Measurements from ENCODE around the gene EPHA10. TPM values are rescaled to one million over a fixed set of nuclear protein-coding genes. Genes with fewer than 3 reads are reported as not detected.

The EPHA10 gene
- total RNA-seq, 2 donors from 2014 or later, result 0.73 to 11.8 TPM

GRCh38 chr1:37677143-37677439 lies 87.8 kb downstream of the EPHA10 start:
- Histone ChIP-seq H3K4me1 (replicated peaks) (peaks cover 5% of the 10 kb centered on the region), H3K27ac (no peak overlapping the region), H3K27me3 (replicated peaks; ENCODE audit: insufficient read depth) (peaks cover 4% of the 10 kb centered on the region), H3K9me3 (no peaks in the 10 kb centered on the region), H3K36me3 (no peaks in the 10 kb centered on the region), H3K4me3 (no peak overlapping the region)
- TF ChIP-seq POLR2AphosphoS5 (IDR thresholded peaks at IDR 0.05) (no peak), POLR2A (IDR thresholded peaks at IDR 0.05) (no peak)
- TF ChIP-seq, protein P1, sequence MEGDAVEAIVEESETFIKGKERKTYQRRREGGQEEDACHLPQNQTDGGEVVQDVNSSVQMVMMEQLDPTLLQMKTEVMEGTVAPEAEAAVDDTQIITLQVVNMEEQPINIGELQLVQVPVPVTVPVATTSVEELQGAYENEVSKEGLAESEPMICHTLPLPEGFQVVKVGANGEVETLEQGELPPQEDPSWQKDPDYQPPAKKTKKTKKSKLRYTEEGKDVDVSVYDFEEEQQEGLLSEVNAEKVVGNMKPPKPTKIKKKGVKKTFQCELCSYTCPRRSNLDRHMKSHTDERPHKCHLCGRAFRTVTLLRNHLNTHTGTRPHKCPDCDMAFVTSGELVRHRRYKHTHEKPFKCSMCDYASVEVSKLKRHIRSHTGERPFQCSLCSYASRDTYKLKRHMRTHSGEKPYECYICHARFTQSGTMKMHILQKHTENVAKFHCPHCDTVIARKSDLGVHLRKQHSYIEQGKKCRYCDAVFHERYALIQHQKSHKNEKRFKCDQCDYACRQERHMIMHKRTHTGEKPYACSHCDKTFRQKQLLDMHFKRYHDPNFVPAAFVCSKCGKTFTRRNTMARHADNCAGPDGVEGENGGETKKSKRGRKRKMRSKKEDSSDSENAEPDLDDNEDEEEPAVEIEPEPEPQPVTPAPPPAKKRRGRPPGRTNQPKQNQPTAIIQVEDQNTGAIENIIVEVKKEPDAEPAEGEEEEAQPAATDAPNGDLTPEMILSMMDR (IDR thresholded peaks at IDR 0.05), result no peak
- no peak for DNase-seq (ENCODE audit: low spot score)
- intact Hi-C loops (cut with DNase I), result loop anchor here (2.0 kb wide), 1 partner anchor 72 kb away; no protein-coding TSS in a partner anchor
- WGBS, result 63% methylated on average over 4 of the region's 4 CpGs

GRCh38 chr1:37676281-37677142 lies 88.4 kb downstream of the EPHA10 start:
- Histone ChIP-seq H3K36me3 (no peaks in the 10 kb centered on the region), H3K27me3 (replicated peaks; ENCODE audit: insufficient read depth) (peaks cover 4% of the 10 kb centered on the region), H3K4me1 (replicated peaks) (peaks cover 5% of the 10 kb centered on the region), H3K4me3 (no peak overlapping the region), H3K27ac (peak overlapping the region in 1 of 2 donors; percentile 30), H3K9me3 (no peaks in the 10 kb centered on the region)
- intact Hi-C loops (cut with DNase I), result loop anchor here (2.0 kb wide), 1 partner anchor 72 kb away; no protein-coding TSS in a partner anchor
- peak; percentile 69 for TF ChIP-seq POLR2AphosphoS5 (IDR thresholded peaks at IDR 0.05)
- no peak for TF ChIP-seq POLR2A (IDR thresholded peaks at IDR 0.05)
- TF ChIP-seq, protein P1 (IDR thresholded peaks at IDR 0.05), result peak in 1 of 4 experiments; percentile 3
- WGBS, result 7% methylated on average over 14 of the region's 14 CpGs
- peak; percentile 17 for DNase-seq (ENCODE audit: low spot score)

DNA sequence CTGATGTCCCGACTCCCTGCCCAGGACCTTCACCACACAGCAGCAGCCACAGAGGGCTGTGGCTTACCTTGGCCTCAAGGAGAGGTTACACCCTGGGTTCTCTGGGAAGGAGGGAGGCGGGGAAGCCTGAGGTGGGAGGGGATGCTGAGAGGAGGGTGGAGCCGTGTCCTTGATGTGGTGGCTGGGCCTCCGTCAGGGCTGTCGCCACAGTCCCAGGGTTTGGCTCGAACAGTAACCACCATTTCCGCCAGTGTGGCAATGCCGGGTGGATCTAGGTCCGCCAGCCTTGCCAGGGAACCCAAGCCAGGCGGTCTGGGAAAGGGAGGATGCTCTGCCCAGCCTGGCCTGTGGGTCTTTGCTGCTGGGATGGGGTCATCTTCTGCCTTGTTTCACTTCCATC lies 91.0 kb downstream of the EPHA10 start:
- Histone ChIP-seq H3K27ac (no peak overlapping the region), H3K4me3 (no peak overlapping the region), H3K4me1 (replicated peaks) (peaks cover 5% of the 10 kb centered on the region), H3K27me3 (replicated peaks; ENCODE audit: insufficient read depth) (peaks cover 4% of the 10 kb centered on the region), H3K9me3 (no peaks in the 10 kb centered on the region), H3K36me3 (no peaks in the 10 kb centered on the region)
- WGBS, result 68% methylated on average over 10 of the region's 10 CpGs
- DNase-seq (ENCODE audit: low spot score), result no peak
- intact Hi-C loops (cut with DNase I), result no loop called here
- TF ChIP-seq POLR2A (IDR thresholded peaks at IDR 0.05), result no peak
- no peak for TF ChIP-seq POLR2AphosphoS5 (IDR thresholded peaks at IDR 0.05)
- TF ChIP-seq, protein P1 (IDR thresholded peaks at IDR 0.05), result no peak

DNA sequence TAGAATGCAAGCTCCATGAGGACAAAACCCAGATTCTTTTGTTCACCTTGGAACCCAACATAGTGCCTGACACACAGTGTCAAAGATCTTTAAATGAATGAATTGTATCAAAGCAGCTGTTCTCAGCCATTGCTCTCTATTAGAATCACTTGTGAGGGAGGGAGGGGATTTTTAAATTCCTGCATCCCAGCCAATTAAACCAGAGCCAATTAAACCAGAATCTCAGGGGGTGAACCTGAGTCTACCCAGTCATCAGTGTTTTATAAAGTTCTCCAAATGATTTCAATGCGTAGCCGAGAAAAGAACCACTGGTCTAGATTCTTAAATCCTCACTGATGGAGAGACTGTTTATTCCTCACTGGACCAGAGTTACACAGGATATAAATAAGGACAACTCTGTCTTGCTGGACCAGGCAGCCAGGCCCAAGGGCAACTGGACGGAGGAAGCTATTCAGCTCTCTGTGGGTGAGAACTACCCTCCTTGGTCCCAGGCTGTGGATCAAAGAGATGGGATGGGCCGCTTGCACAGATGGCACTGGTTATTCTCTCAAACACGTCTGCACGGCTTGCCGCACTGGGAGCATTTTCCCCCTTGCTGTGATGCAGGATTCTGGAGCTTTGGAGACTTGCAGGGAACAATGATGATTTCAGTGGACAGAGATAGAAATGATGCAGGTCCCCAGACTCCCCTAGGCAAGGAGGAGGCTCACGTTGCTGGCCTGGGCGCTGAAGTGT lies 92.6 kb downstream of the EPHA10 start:
- Histone ChIP-seq H3K9me3 (no peaks in the 10 kb centered on the region), H3K27ac (no peak overlapping the region), H3K4me3 (no peak overlapping the region), H3K27me3 (replicated peaks; ENCODE audit: insufficient read depth) (peaks cover 4% of the 10 kb centered on the region), H3K36me3 (no peaks in the 10 kb centered on the region), H3K4me1 (replicated peaks) (peaks cover 5% of the 10 kb centered on the region)
- DNase-seq (ENCODE audit: low spot score), result no peak
- intact Hi-C loops (cut with DNase I), result no loop called here
- TF ChIP-seq, protein P1 (IDR thresholded peaks at IDR 0.05), result no peak
- TF ChIP-seq POLR2AphosphoS5 (IDR thresholded peaks at IDR 0.05), result no peak
- no peak for TF ChIP-seq POLR2A (IDR thresholded peaks at IDR 0.05)
- WGBS, result 52% methylated on average over 9 of the region's 9 CpGs

Measured in prostate gland (tissue), 2 donors.